ENCODE results near the gene ZNF512.
"Not testable (repeated sequence)": the region's sequence is repeated elsewhere in the genome, so short reads cannot be mapped to it uniquely, and the experiment has no call there.

The ZNF512 gene

GRCh38 chr2:27582695-27583389, at the start of gene ZNF512:
Gene ZNF512 (plus strand): TSS chr2:27583042. CDS start chr2:27583113, 71 bp downstream.
- peak; percentile 90 for DNase-seq (ENCODE audit: low read depth)

- no peak for DNase-seq (ENCODE audit: low read depth)
Observed at GRCh38 chr2:27537287-27537686, 45.6 kb upstream of the ZNF512 start.

- DNase-seq (ENCODE audit: low read depth): not testable (repeated sequence)
Observed at GRCh38 chr2:27538839-27539450, 43.9 kb upstream of the ZNF512 start.

GRCh38 chr2:27539649-27540048, 43.2 kb upstream of the ZNF512 start:
- not testable (repeated sequence) for DNase-seq (ENCODE audit: low read depth)

- no peak for DNase-seq (ENCODE audit: low read depth)
Observed at GRCh38 chr2:27544143-27544821, 38.6 kb upstream of the ZNF512 start.

GRCh38 chr2:27545348-27546141, 37.3 kb upstream of the ZNF512 start:
- DNase-seq (ENCODE audit: low read depth): no peak

GRCh38 chr2:27549303-27549702, 33.5 kb upstream of the ZNF512 start:
- no peak for DNase-seq (ENCODE audit: low read depth)

- DNase-seq (ENCODE audit: low read depth): no peak
Observed at GRCh38 chr2:27551514-27551913, 31.3 kb upstream of the ZNF512 start.

GRCh38 chr2:27552941-27553340, 29.9 kb upstream of the ZNF512 start:
- no peak for DNase-seq (ENCODE audit: low read depth)

- not testable (repeated sequence) for DNase-seq (ENCODE audit: low read depth)
Observed at GRCh38 chr2:27554451-27554850, 28.4 kb upstream of the ZNF512 start.

GRCh38 chr2:27559228-27559627, 23.6 kb upstream of the ZNF512 start:
- no peak for DNase-seq (ENCODE audit: low read depth)

- DNase-seq (ENCODE audit: low read depth): no peak
Observed at GRCh38 chr2:27561060-27561459, 21.8 kb upstream of the ZNF512 start.

GRCh38 chr2:27566628-27567027, 16.2 kb upstream of the ZNF512 start:
- no peak for DNase-seq (ENCODE audit: low read depth)

- peak; percentile 41 for DNase-seq (ENCODE audit: low read depth)
Observed at GRCh38 chr2:27569398-27569797, 13.4 kb upstream of the ZNF512 start.

GRCh38 chr2:27571197-27571596, 11.6 kb upstream of the ZNF512 start:
- DNase-seq (ENCODE audit: low read depth): no peak

GRCh38 chr2:27571681-27572080, 11.2 kb upstream of the ZNF512 start:
- DNase-seq (ENCODE audit: low read depth): no peak

- no peak for DNase-seq (ENCODE audit: low read depth)
Observed at GRCh38 chr2:27572439-27572838, 10.4 kb upstream of the ZNF512 start.

GRCh38 chr2:27572998-27573429, 9.8 kb upstream of the ZNF512 start:
- no peak for DNase-seq (ENCODE audit: low read depth)

- DNase-seq (ENCODE audit: low read depth): peak; percentile 79
Observed at GRCh38 chr2:27573452-27573851, 9.4 kb upstream of the ZNF512 start.

GRCh38 chr2:27581417-27582128, 1.3 kb upstream of the ZNF512 start:
- no peak for DNase-seq (ENCODE audit: low read depth)

- DNase-seq (ENCODE audit: low read depth): no peak
Observed at GRCh38 chr2:27582129-27582694, 630 bp upstream of the ZNF512 start.
